Sigmoid colon (tissue), 4 donors: ENCODE measurements around the gene HLA-G.

Source experiments
- CTCF ChIP-seq, 4 experiments: fragments of 450-650 bp in 3 of 4; fragments of 200-600 bp in 1 of 4; IDR thresholded peaks; one replicate each; pipeline ENCODE4 v1.5.1; 2016 to 2019; ENCODE audit warnings: antibody characterized with exemption in 4 of 4, mild to moderate bottlenecking in 3 of 4, moderate library complexity in 2 of 4
- EP300 ChIP-seq, 4 donors: sonication (generic); formaldehyde crosslinking; IDR thresholded peaks; one replicate each; pipeline ENCODE4 v1.6.1; 2017; ENCODE audit warnings: antibody characterized with exemption in 4 of 4
- POLR2A ChIP-seq, 2 donors: fragments of 450-650 bp; IDR thresholded peaks; one replicate each; pipeline ENCODE4 v1.6.1; 2016; ENCODE audit warnings: antibody characterized with exemption in 2 of 2, mild to moderate bottlenecking in 2 of 2, moderate library complexity in 2 of 2

GRCh38 chr6:29850011-29850553, 22.5 kb downstream of the HLA-G start:
- TF ChIP-seq CTCF (IDR thresholded peaks at IDR 0.05) = no peak
- no peak for TF ChIP-seq POLR2A (IDR thresholded peaks at IDR 0.05)
- no peak for TF ChIP-seq EP300 (IDR thresholded peaks at IDR 0.05)
